HUDEP-2 (cell line): ENCODE results near the gene SGCE.

Experiments used
- DNase-seq, 76 experiments: peaks; one replicate each; lab custom pipeline; 2025; ENCODE audit not compliant: unreplicated experiment in 76 of 76; lab: John Stamatoyannopoulos, UW

Gene SGCE

GRCh38 chr7:94662548-94662947, 6.6 kb upstream of the SGCE start:
- no peak for DNase-seq

GRCh38 chr7:94660006-94660405, 4.1 kb upstream of the SGCE start:
- DNase-seq = no peak

- DNase-seq = no peak
Observed at GRCh38 chr7:94658826-94659225, 2.9 kb upstream of the SGCE start.

- DNase-seq = peak in 74 of 76 experiments; percentile 50 to 98 (median 91)
Observed at GRCh38 chr7:94657771-94658693, 2.1 kb upstream of the SGCE start.

GRCh38 chr7:94656925-94657731, 1.2 kb upstream of the SGCE start:
- peak in 3 of 76 experiments; percentile 5 to 12 (median 8) for DNase-seq

DNA sequence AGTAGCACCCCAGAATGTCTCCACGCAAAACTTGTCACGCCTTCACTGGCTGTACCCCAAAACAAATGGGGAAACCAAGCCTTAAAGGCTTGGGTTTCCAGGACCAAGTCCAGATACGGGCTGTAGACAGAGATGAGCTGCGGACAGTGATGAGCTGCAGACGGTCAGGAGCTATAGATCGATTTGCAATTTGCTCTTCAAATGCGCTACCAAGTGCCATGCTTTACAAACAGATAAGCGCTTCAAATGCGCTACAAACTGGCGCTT, 658 bp upstream of the SGCE start:
- no peak for DNase-seq

DNA sequence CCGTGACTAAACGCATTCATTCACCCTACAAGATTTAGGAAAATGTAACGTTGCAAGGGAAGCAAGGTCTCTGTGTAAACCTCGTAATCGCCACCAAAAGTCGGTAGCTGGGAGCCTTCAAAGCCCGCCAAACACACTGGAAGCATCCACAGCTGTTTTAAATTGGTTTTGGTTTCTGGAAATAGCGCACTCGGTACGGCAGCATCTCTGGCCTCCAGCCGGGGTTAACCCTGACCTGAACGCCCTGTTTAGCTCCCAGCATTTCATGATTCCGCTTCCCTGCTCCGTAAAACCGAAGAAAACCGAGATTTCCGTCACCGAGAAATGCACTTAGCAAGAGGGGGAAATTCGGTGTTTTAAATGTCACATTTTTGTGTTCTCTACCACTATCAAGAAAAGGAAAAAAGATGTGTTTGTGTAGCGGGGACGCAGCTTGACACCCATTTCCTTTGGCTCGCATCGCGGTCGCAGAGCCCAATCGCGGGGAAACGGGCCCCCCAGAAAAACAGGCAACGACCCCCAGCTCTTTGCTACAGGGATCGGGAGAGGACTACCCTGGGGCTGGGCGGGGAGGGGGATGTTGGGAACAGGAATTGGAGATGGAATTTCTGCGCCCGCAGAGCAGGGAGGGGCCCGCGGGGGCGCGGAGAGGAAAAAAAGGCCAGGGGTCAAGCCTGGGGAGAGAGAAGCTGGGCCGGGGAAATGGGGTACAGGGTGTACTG, 646 bp downstream of the SGCE start:
- DNase-seq = no peak

DNA sequence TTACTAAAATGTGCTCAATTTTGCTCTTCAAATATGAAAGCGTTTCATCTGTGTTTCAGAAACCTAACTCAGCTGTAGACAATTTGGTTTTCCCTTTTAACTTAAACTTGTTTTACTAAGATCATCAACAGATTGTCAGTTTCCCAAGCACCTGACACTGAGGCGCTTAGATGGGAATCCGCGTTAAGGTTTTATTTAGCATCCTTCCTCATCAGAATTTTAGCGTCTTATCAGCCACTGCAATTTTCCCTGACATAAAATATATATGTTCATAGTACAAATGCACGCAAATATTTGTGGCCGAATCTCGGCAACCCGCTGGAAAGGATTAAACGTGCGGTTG, 1.2 kb downstream of the SGCE start:
- no peak for DNase-seq

- DNase-seq = no peak
Observed at GRCh38 chr7:94650147-94651051, 5.5 kb downstream of the SGCE start.

DNA sequence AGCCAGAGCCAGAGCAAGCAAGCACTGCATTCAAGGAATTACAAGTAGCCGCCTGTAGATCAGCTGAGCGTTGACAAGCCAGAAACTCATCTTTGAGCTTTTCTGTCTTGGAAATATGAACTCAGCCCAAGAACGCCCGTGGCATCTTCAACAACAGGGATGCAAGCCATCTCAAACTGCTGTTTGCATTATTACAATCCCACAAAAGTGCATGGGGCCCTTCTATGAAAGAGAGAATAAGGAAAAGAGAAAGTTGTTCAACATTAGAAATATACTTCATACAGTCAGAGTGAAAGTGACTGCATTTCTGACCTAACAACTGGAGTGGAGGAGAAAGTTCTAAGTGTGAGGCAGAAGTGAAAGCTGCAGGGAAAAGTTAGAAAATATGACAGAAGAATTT, 6.5 kb downstream of the SGCE start:
- DNase-seq = no peak

- DNase-seq = no peak
Observed at GRCh38 chr7:94648731-94649130, 7.2 kb downstream of the SGCE start.

DNA sequence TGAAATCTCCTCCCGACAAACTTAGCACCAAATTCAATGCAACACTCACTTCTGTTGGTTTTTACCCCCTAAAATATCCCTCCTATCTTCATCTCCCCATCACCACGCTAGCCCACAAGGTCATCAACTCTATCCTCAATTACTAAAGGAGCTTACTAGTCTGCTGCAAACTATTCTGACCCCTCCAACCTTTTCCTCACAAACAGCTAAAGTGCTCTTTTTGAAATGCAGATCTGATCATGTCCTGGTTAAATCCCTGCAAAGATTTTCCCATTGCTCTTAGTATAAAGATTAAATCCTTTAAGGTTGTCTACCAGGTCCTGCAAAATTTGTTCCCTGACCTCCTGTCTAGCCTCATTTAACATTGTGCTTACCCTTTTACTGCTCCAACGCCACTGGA, 8.6 kb downstream of the SGCE start:
- no peak for DNase-seq

DNA sequence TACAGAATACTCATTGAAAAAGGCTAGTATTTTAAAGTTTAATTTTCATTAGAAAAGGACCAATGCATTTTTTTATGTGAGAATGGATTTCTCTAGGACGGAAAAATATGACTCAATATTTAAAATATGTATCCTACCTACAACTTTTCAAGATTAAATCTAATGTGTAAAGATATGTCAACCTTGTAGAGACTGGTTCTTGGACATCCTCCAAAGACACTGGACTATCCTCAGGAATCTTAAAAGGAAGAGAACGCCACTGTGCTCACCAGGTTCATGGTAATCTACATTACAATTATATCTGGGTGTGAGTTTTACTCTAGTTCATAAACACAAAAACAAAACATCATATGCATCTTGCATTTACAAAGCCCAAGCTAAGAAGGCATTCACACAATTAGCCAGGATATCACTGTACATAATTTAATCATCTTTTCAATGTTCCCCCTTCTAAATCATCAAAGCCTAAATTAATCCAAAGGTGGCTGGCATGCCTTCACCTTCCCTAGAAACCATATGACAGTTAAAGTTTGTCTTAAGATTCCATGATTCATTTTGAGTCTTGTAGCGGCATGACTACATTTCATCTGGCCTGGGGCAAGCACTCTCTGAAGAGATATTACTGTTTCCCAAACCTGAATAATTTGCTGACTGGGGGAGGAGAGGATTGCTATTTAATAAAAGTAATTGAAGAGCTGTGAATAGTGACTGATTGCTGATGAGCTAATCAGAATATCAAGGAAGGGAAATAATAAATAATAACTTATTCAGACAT, 12.0 kb downstream of the SGCE start:
- DNase-seq = no peak

GRCh38 chr7:94642838-94643653, 12.9 kb downstream of the SGCE start:
- no peak for DNase-seq

GRCh38 chr7:94639384-94639783, 16.5 kb downstream of the SGCE start:
- DNase-seq = no peak

DNA sequence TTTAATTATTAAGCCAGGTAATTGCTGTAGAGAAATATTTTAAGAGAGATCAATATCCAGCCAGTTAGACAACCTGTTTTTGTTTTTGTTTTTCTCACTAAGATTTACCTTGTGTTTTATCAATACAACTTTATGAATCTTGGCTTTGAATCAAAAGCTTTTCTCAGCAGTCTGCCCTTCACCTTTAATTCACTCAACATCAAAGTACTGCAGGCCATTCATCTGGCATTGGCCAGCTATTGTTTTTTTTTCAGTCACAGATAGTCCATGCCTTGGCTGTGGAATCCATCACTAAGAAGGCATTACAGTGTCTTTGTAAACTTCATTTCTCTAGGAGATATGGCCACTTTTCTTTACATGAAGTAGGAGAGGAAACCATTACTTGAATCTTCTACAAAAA, 20.2 kb downstream of the SGCE start:
- DNase-seq = no peak

GRCh38 chr7:94634502-94634901, 21.4 kb downstream of the SGCE start:
- DNase-seq = no peak

GRCh38 chr7:94633687-94634086, 22.2 kb downstream of the SGCE start:
- no peak for DNase-seq

DNA sequence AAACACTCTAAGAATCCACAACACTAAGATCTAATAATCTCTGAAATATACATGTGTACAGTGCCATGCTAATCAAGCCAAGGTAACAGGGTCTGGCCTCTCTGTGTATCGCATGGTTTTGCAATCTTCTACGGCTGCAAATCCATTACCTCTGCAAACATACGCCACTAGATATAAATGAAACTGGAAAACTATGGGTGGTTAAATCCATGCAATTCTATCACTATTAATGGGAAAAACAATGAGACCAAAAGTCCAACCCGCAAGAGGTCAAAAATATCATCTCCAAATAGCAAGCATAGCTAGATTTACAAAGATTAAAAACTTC, 23.0 kb downstream of the SGCE start:
- DNase-seq = no peak
